BJ (cell line): ENCODE data around the gene CDYL2. TPM values are rescaled to one million over a fixed set of nuclear protein-coding genes. Genes with fewer than 3 reads are reported as not detected.

Experiments
- CTCF ChIA-PET: fragments of 350-600 bp; formaldehyde crosslinking; extraction: SDS; loops from one replicate; lab custom pipeline; 2021; ENCODE audit warnings: antibody characterized with exemption, inconsistent platforms; lab: Yijun Ruan, JAX
- POLR2A ChIA-PET: fragments of 300-600 bp; sonication (Branson Sonifier 250); formaldehyde crosslinking; extraction: SDS; loops from one replicate; lab custom pipeline; 2021; ENCODE audit warnings: antibody characterized with exemption; lab: Charles Lee
- DNase-seq: peaks from one replicate; pipeline ENCODE4 v3.0.0-alpha.2; 2011; ENCODE audit warnings: low read depth
- H3K27me3 ChIP-seq: 2 replicates; pipeline ENCODE4 v1.6.0; 2011; ENCODE audit warnings: low read length; ENCODE audit not compliant: control insufficient read depth, insufficient read depth
- H3K36me3 ChIP-seq: 2 replicates; pipeline ENCODE4 v1.5.1; 2011; ENCODE audit warnings: low read length; ENCODE audit not compliant: control insufficient read depth, insufficient read depth
- H3K4me3 ChIP-seq: 2 replicates; pipeline ENCODE4 v1.5.1; 2011; ENCODE audit warnings: low read depth, mild to moderate bottlenecking, control low read depth, low read length
- polyA plus RNA-seq: library from polyadenylated mRNA; depleted of rRNA; stranded (reverse); fragments of >200 nt; gene quantifications from 2 replicates; pipeline ENCODE4 v1.2.3, GENCODE V29; 2011
- TF ChIP-seq, protein P1 (sequence below): IDR thresholded peaks from 2 replicates; pipeline ENCODE4 v1.5.1; 2011; ENCODE audit warnings: low read depth, mild to moderate bottlenecking, control low read depth, inconsistent platforms, low read length, moderate library complexity; ENCODE audit not compliant: insufficient read depth

The CDYL2 gene
- polyA plus RNA-seq, 1 experiment = 0.87 TPM

- ChIA-PET CTCF (interaction anchor here (0.6 to 2.8 kb wide), 4 partner anchors 9 to 1279 kb away, joined by 3 to 14 read pairs (median 4); no protein-coding TSS in a partner anchor), POLR2A (interaction anchor here (0.6 kb wide), 1 partner anchor 238 kb away, joined by 4 read pairs; no protein-coding TSS in a partner anchor)
- no peaks in the 10 kb centered on the region for H3K27me3 ChIP-seq
- no peaks in the 10 kb centered on the region for H3K36me3 ChIP-seq
- no peak for DNase-seq
- TF ChIP-seq, protein P1, sequence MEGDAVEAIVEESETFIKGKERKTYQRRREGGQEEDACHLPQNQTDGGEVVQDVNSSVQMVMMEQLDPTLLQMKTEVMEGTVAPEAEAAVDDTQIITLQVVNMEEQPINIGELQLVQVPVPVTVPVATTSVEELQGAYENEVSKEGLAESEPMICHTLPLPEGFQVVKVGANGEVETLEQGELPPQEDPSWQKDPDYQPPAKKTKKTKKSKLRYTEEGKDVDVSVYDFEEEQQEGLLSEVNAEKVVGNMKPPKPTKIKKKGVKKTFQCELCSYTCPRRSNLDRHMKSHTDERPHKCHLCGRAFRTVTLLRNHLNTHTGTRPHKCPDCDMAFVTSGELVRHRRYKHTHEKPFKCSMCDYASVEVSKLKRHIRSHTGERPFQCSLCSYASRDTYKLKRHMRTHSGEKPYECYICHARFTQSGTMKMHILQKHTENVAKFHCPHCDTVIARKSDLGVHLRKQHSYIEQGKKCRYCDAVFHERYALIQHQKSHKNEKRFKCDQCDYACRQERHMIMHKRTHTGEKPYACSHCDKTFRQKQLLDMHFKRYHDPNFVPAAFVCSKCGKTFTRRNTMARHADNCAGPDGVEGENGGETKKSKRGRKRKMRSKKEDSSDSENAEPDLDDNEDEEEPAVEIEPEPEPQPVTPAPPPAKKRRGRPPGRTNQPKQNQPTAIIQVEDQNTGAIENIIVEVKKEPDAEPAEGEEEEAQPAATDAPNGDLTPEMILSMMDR = no peak
- no peak overlapping the region for H3K4me3 ChIP-seq
Observed at GRCh38 chr16:80836846-80837245, 32.4 kb upstream of the CDYL2 start.

- no peak for DNase-seq
- Histone ChIP-seq H3K4me3 (no peak overlapping the region), H3K27me3 (no peaks in the 10 kb centered on the region), H3K36me3 (no peaks in the 10 kb centered on the region)
- TF ChIP-seq, protein P1 = no peak
- ChIA-PET POLR2A (interaction anchor here (0.6 kb wide), 1 partner anchor 237 kb away, joined by 4 read pairs; no protein-coding TSS in a partner anchor), CTCF (interaction anchor here (1.1 to 2.8 kb wide), 2 partner anchors 11 to 14 kb away, joined by 3 to 14 read pairs; no protein-coding TSS in a partner anchor)
Observed at GRCh38 chr16:80836202-80836601, 31.8 kb upstream of the CDYL2 start.

GRCh38 chr16:80831039-80831438 lies 26.6 kb upstream of the CDYL2 start:
- ChIA-PET CTCF (interaction anchor here (0.6 to 1.7 kb wide), 3 partner anchors 16 to 1229 kb away, joined by 3 to 4 read pairs (median 3); no protein-coding TSS in a partner anchor), POLR2A (no interaction called here)
- Histone ChIP-seq H3K36me3 (no peaks in the 10 kb centered on the region), H3K4me3 (no peak overlapping the region), H3K27me3 (peaks cover 2% of the 10 kb centered on the region; the same call in 1 of the 2 replicates)
- DNase-seq = no peak
- TF ChIP-seq, protein P1 = no peak

DNA sequence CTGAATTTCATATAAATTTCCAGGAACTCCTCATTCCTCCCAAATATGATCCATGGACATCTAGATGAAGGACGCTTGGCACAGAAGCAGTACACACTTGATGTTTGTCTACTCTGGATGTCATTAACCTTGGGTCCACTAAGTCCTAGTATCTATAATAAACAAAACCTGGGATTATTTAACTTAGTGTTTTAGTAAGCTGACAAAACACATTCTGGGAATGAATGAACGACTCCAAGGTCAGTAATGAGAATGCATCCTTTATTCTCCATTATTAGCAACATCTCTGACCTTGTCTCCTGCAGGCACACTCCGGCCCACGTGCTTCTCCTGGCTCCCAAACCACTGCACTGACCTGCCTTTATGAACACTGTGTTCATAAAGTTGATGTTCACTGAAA lies 24.1 kb upstream of the CDYL2 start:
- Histone ChIP-seq H3K36me3 (no peaks in the 10 kb centered on the region), H3K27me3 (peaks cover 2% of the 10 kb centered on the region; the same call in 1 of the 2 replicates), H3K4me3 (no peak overlapping the region)
- POLR2A ChIA-PET = no interaction called here
- TF ChIP-seq, protein P1 = no peak
- CTCF ChIA-PET = no interaction called here
- DNase-seq = no peak

- CTCF ChIA-PET = interaction anchor here (0.6 to 3.3 kb wide), 6 partner anchors 9 to 778 kb away, joined by 3 to 14 read pairs (median 10); no protein-coding TSS in a partner anchor
Observed at GRCh38 chr16:80827007-80827406, 22.6 kb upstream of the CDYL2 start.

More at GRCh38 chr16:80827007-80827406, 22.6 kb upstream of the CDYL2 start:
- Histone ChIP-seq H3K27me3 (peaks cover 2% of the 10 kb centered on the region; the same call in 1 of the 2 replicates), H3K4me3 (no peak overlapping the region), H3K36me3 (no peaks in the 10 kb centered on the region)
- no peak for DNase-seq
- POLR2A ChIA-PET = no interaction called here
- TF ChIP-seq, protein P1 = no peak
